ENCODE measurements around the gene JAGN1.
A peak's percentile ranks its signal among the peaks of the same experiment; 100 is the strongest.
"Not testable (repeated sequence)": the region's sequence is repeated elsewhere in the genome, so short reads cannot be mapped to it uniquely, and the experiment has no call there.

JAGN1 gene

DNA sequence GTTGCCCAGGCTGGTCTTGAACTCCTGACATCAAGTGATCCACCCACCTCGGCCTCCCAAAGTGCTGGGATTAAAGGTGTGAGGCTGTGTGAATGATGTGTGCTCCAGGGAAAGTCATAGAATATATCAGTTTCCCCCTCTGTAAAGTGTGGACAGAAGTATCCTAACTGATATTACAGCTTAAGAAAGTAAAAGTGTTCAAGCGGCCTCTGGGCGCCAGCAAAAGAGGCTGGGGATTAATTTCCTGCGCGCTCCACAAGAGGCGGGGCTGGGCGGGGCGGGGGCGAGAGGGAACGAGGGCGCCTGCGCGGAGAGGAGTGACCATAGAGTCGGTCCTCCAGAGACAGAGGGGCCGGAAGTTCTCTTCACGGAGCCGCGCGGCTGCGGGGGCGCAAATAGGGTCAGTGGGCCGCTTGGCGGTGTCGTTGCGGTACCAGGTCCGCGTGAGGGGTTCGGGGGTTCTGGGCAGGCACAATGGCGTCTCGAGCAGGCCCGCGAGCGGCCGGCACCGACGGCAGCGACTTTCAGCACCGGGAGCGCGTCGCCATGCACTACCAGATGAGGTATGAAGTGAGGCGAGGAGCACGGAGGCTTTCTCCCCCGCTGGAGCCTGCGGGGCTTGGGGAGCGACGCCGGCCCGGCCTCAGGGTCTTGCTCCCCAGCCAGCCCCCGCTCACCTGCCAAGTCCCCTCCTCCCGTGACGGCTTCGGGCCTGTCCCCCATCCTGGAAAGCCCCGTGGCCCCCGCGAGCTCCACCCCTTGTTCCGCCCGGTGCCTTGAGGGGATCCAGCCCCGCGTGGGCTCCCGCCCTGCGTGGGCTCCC lies at the start of gene JAGN1:
JAGN1 (plus strand) TSS at position 362 of the 823 bp plus-strand sequence; CDS start at position 475, 113 bp downstream.
- no peaks in the 10 kb centered on the region for H3K9me3 ChIP-seq (ENCODE audit: low read length)
- H3K4me3 ChIP-seq (ENCODE audit: low read depth in 1 of 2, low read length in 2 of 2): peak within 1 kb of the TSS; percentile 85 to 86
- peak within 1 kb of the TSS; percentile 95 for H3K9ac ChIP-seq (ENCODE audit: low read length)
- H3K4me1 ChIP-seq (ENCODE audit: insufficient read depth, low read length): peaks cover 9% of the 10 kb centered on the region
- peak within 1 kb of the TSS; percentile 87 for H3K27ac ChIP-seq (ENCODE audit: low read depth, low read length)
- H3K27me3 ChIP-seq (ENCODE audit: control insufficient read depth in 1 of 2, insufficient read depth in 2 of 2, low read length in 2 of 2): no peaks in the 10 kb centered on the region
- peaks cover 12% of the 10 kb centered on the region for H3K36me3 ChIP-seq (ENCODE audit: insufficient read depth, low read length)

DNA sequence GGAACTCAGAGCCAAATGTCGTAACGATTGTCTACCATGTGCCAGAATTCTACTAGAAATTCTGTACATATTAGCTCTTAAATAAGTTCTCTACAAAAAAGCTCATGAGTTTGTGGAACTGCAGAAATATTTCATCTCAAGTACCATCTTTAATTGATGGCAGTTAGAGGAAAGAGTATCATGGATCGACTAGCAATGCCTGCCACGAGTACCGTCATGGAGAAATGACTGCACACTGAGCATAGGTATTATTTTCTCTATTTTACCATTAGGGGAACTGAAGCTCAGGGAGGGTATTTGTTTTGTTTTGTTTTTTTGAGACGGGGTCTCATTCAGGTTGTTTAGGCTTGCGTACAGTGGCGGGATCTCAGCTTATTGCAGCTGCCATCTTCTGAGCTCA lies 49.4 kb upstream of the JAGN1 start:
- H3K27me3 ChIP-seq (ENCODE audit: control insufficient read depth in 1 of 2, insufficient read depth in 2 of 2, low read length in 2 of 2): no peaks in the 10 kb centered on the region
- H3K36me3 ChIP-seq (ENCODE audit: insufficient read depth, low read length): peaks cover 39% of the 10 kb centered on the region
- H3K27ac ChIP-seq (ENCODE audit: low read depth, low read length): no peak overlapping the region
- H3K4me3 ChIP-seq (ENCODE audit: low read depth in 1 of 2, low read length in 2 of 2): no peak overlapping the region
- H3K4me1 ChIP-seq (ENCODE audit: insufficient read depth, low read length): peaks cover 13% of the 10 kb centered on the region
- no peaks in the 10 kb centered on the region for H3K9me3 ChIP-seq (ENCODE audit: low read length)
- H3K9ac ChIP-seq (ENCODE audit: low read length): no peak overlapping the region

DNA sequence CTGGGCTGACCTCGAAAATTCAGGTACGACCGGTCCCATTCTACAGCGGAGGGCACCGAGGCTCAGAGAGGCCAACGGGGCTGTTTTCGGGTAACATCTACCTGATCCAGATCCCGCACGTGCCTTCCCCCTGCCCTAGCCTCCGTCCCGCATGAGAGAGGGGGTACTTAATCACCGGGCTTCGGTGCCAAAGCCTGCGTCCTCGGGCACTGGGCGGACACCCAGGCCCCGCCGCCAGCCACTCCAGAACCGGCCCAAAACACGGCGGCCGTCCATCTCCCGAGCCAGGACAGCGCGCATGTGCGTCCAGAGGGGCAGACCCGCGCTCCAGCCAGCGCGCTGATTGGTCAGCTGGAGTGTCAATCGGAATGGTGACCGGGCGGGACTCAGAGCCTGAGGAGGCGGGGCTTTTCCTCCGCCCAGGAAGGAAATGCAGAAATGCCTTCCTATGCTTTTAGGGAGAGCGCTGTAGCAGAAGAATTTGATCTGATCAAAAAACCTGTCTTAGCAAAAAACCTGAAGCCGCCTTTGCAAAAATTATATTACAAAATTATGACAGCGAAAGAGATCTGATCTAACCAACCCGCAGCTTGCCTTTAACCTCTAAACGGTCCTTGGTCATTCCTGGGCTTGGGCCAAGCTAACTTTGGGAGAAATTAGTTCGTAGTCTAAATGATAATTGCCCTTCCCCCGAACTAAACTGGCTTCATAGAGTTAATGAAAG lies 46.5 kb upstream of the JAGN1 start, which contains the start of gene RPUSD3:
RPUSD3 (minus strand) TSS at position 294 of the 724 bp plus-strand sequence; CDS start at position 276, 18 bp downstream.
- H3K4me3 ChIP-seq (ENCODE audit: low read depth in 1 of 2, low read length in 2 of 2): peak within 1 kb of the TSS; percentile 64 to 86
- H3K27ac ChIP-seq (ENCODE audit: low read depth, low read length): peak within 1 kb of the TSS; percentile 83
- no peaks in the 10 kb centered on the region for H3K9me3 ChIP-seq (ENCODE audit: low read length)
- H3K27me3 ChIP-seq (ENCODE audit: control insufficient read depth in 1 of 2, insufficient read depth in 2 of 2, low read length in 2 of 2): no peaks in the 10 kb centered on the region
- peak within 1 kb of the TSS; percentile 60 for H3K9ac ChIP-seq (ENCODE audit: low read length)
- peaks cover 25% of the 10 kb centered on the region for H3K36me3 ChIP-seq (ENCODE audit: insufficient read depth, low read length)
- H3K4me1 ChIP-seq (ENCODE audit: insufficient read depth, low read length): peaks cover 13% of the 10 kb centered on the region

DNA sequence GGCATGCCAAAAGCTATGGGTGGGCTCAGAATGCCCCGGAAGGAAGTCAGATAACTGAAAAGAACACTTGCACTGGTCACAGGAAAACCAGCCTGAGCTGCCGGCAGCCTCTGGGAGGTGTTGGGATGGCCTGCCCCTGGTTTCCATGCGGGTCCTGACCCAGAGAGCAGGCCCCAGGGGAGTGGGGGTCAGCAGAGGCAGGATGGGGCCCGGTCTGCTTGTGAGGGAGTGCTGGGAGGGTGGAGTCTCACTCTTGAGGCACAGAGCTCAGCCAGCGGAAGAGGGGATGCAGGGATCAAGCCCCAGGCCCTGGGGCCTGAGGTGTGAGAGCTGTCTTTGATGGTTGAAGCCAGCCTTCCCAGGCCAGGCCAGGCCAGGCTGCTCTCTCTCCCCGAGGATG lies 44.2 kb upstream of the JAGN1 start:
- no peak overlapping the region for H3K4me3 ChIP-seq (ENCODE audit: low read depth in 1 of 2, low read length in 2 of 2)
- peaks cover 7% of the 10 kb centered on the region for H3K36me3 ChIP-seq (ENCODE audit: insufficient read depth, low read length)
- no peaks in the 10 kb centered on the region for H3K9me3 ChIP-seq (ENCODE audit: low read length)
- no peak overlapping the region for H3K27ac ChIP-seq (ENCODE audit: low read depth, low read length)
- H3K9ac ChIP-seq (ENCODE audit: low read length): no peak overlapping the region
- H3K27me3 ChIP-seq (ENCODE audit: control insufficient read depth in 1 of 2, insufficient read depth in 2 of 2, low read length in 2 of 2): no peaks in the 10 kb centered on the region
- H3K4me1 ChIP-seq (ENCODE audit: insufficient read depth, low read length): peaks cover 13% of the 10 kb centered on the region

DNA sequence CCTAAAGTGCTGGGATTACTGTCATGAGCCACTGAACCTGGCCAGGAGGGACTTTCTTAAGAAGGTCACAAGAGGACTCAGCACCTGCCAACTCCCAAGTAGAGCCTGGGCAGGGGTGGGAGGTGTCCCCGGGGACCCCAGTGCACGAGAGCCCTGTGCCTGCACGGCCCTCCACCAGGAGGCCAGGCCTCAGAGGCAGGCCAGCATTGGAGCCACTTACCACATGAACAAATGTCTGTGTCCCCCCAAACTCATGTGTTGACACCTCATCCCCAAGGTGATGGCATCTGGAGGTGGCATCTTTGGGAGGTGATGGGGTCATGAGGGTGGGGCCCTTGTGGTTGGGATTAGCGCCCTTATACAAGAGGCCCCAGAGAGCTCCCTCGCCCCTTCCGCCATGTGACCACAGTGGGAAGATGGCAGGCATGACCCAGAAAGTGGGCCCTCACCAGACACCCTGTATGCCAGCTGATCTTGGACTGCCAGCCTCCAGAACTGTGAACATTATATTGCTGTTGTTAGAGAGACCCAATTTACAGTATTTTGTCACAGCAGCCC lies 43.4 kb upstream of the JAGN1 start:
- Histone ChIP-seq H3K27ac (ENCODE audit: low read depth, low read length) (no peak overlapping the region), H3K4me3 (ENCODE audit: low read depth in 1 of 2, low read length in 2 of 2) (no peak overlapping the region), H3K36me3 (ENCODE audit: insufficient read depth, low read length) (no peaks in the 10 kb centered on the region), H3K9ac (ENCODE audit: low read length) (no peak overlapping the region), H3K4me1 (ENCODE audit: insufficient read depth, low read length) (peaks cover 10% of the 10 kb centered on the region), H3K9me3 (ENCODE audit: low read length) (no peaks in the 10 kb centered on the region), H3K27me3 (ENCODE audit: control insufficient read depth in 1 of 2, insufficient read depth in 2 of 2, low read length in 2 of 2) (no peaks in the 10 kb centered on the region)

DNA sequence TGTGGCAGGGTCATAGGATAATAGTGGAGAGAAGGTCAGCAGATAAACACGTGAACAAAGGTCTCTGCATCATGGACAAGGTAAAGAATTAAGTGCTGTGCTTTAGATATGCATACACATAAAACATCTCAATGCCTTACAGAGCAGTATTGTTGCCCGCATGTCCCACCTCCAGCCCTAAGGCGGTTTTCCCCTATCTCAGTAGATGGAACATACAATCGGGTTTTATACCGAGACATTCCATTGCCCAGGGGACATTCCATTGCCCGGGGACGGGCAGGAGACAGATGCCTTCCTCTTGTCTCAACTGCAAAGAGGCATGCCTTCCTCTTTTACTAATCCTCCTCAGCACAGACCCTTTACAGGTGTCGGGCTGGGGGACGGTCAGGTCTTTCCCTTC lies 42.5 kb upstream of the JAGN1 start:
- H3K9me3 ChIP-seq (ENCODE audit: low read length); H3K4me1 ChIP-seq (ENCODE audit: insufficient read depth, low read length); H3K36me3 ChIP-seq (ENCODE audit: insufficient read depth, low read length); H3K4me3 ChIP-seq (ENCODE audit: low read depth in 1 of 2, low read length in 2 of 2); H3K9ac ChIP-seq (ENCODE audit: low read length); H3K27ac ChIP-seq (ENCODE audit: low read depth, low read length); H3K27me3 ChIP-seq (ENCODE audit: control insufficient read depth in 1 of 2, insufficient read depth in 2 of 2, low read length in 2 of 2): not testable (repeated sequence)

DNA sequence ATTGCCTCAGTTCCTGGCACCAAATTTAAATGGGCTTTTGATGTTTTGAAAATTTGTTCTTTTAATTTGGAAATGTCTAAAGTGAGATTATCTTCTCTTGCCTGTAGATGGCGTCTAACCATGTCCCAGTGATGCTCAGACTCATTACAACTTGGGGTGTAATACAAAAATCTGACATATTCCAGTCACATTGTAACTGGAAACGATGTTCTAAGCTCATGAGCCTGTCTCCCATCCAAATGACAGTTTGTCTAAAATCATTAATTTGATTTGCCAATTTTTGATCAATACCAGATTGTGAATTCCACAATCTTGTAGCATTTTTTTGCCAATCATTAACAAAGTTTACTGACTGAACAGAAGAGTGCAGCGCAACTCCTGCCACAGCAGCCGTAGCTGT lies 41.5 kb upstream of the JAGN1 start:
- not testable (repeated sequence) for H3K27me3 ChIP-seq (ENCODE audit: control insufficient read depth in 1 of 2, insufficient read depth in 2 of 2, low read length in 2 of 2); H3K4me1 ChIP-seq (ENCODE audit: insufficient read depth, low read length); H3K9me3 ChIP-seq (ENCODE audit: low read length); H3K36me3 ChIP-seq (ENCODE audit: insufficient read depth, low read length); H3K27ac ChIP-seq (ENCODE audit: low read depth, low read length); H3K9ac ChIP-seq (ENCODE audit: low read length); H3K4me3 ChIP-seq (ENCODE audit: low read depth in 1 of 2, low read length in 2 of 2)

DNA sequence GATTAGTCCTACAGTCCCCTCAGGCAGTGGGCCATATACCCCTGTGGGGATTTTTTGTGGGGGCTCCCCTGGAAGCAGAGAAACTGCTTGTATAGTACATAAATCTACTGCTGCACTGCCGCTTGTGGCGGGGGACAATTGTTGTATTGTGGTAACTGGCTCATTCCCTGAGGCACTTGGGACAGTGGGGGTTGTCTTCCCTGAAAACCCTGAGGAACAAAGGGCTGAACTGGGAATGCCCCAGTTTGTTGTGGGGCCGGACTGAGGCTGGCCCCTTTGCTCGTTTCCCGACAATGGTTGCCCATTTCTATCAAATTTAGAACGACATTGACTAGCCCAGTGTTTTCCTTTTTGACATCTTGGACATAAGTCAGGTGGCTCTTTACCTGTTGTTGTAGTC lies 39.0 kb upstream of the JAGN1 start:
- H3K36me3 ChIP-seq (ENCODE audit: insufficient read depth, low read length); H3K4me3 ChIP-seq (ENCODE audit: low read depth in 1 of 2, low read length in 2 of 2); H3K4me1 ChIP-seq (ENCODE audit: insufficient read depth, low read length); H3K27ac ChIP-seq (ENCODE audit: low read depth, low read length); H3K27me3 ChIP-seq (ENCODE audit: control insufficient read depth in 1 of 2, insufficient read depth in 2 of 2, low read length in 2 of 2); H3K9ac ChIP-seq (ENCODE audit: low read length); H3K9me3 ChIP-seq (ENCODE audit: low read length): not testable (repeated sequence)

DNA sequence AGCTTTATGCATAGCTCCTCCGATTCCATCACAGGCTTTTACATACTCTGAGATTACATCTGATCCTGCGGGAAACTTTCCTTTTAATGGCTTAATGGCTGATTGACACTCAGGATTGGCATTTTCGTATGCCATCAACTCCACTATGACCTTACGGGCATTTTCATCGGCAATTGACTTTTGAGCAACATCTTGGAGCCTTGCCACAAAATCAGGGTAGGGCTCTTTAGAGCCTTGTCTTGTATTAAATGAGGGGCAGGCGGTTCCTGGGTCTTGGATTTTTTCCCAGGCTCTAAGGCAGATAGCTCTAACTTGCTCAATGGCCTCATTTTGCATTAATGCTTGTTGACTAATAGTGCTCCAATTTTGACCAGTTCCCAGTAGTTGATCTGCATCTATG lies 38.5 kb upstream of the JAGN1 start:
- H3K4me1 ChIP-seq (ENCODE audit: insufficient read depth, low read length); H3K27ac ChIP-seq (ENCODE audit: low read depth, low read length); H3K9ac ChIP-seq (ENCODE audit: low read length); H3K9me3 ChIP-seq (ENCODE audit: low read length); H3K27me3 ChIP-seq (ENCODE audit: control insufficient read depth in 1 of 2, insufficient read depth in 2 of 2, low read length in 2 of 2); H3K4me3 ChIP-seq (ENCODE audit: low read depth in 1 of 2, low read length in 2 of 2); H3K36me3 ChIP-seq (ENCODE audit: insufficient read depth, low read length): not testable (repeated sequence)

DNA sequence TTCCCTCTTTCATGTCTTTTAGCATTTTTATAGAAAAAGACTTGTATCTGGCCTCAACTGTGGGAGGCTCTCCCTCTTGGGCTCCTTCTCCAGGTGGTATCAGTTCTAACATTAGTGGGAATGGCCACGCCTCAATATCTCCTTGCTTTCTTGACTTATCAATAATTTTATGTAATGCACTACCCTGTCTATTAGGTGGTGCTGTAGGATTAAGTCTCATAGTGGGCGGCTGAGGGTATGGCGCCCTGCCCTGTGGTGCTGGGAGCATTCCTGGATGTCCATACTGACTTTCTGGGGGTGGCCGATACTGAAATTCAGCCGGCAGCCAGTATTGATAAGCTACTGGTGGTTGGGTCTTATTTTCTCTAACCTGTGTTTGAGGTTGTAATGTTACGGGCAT lies 37.9 kb upstream of the JAGN1 start:
- Histone ChIP-seq H3K27me3 (ENCODE audit: control insufficient read depth in 1 of 2, insufficient read depth in 2 of 2, low read length in 2 of 2) (no peaks in the 10 kb centered on the region), H3K4me3 (ENCODE audit: low read depth in 1 of 2, low read length in 2 of 2) (no peak overlapping the region), H3K9ac (ENCODE audit: low read length) (no peak overlapping the region), H3K4me1 (ENCODE audit: insufficient read depth, low read length) (no peaks in the 10 kb centered on the region), H3K9me3 (ENCODE audit: low read length) (no peaks in the 10 kb centered on the region), H3K27ac (ENCODE audit: low read depth, low read length) (no peak overlapping the region), H3K36me3 (ENCODE audit: insufficient read depth, low read length) (no peaks in the 10 kb centered on the region)

DNA sequence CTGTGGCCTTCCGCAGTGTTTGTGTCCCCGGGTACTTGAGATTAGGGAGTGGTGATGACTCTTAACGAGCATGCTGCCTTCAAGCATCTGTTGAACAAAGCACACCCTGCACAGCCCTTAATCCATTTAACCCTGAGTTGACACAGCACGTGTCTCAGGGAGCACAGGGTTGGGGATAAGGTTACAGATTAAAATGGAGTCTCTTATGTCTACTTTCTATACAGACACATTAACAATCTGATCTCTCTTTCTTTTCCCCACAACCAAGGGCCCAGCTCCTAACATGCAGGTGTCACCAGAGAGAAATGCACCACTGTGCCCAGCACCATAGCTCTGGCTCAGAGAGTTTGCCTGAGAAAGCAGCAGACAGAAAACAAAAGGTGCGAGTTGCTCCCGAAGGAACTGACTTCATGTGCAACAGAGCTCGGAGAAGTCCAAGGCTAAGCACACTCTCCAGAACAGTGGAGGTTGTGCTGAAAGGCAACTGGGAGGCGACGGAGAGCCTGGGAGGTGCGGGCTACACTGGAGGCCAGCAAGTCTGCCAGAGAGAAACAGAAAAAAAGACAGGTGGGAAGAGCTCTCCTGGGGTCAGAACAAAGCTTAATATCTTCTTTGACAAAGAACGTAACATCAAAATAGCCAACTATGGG lies 36.0 kb upstream of the JAGN1 start:
- H3K36me3 ChIP-seq (ENCODE audit: insufficient read depth, low read length); H3K4me1 ChIP-seq (ENCODE audit: insufficient read depth, low read length); H3K27ac ChIP-seq (ENCODE audit: low read depth, low read length); H3K9me3 ChIP-seq (ENCODE audit: low read length); H3K4me3 ChIP-seq (ENCODE audit: low read depth in 1 of 2, low read length in 2 of 2); H3K27me3 ChIP-seq (ENCODE audit: control insufficient read depth in 1 of 2, insufficient read depth in 2 of 2, low read length in 2 of 2); H3K9ac ChIP-seq (ENCODE audit: low read length): not testable (repeated sequence)

Data from muscle layer of colon (tissue), 2 donors.